ENCODE results near the gene TBC1D24.
"Not testable (repeated sequence)": the region's sequence is repeated elsewhere in the genome, so short reads cannot be mapped to it uniquely, and the experiment has no call there.

The TBC1D24 gene

GRCh38 chr16:2533142-2533755 lies 58.3 kb downstream of the TBC1D24 start:
- not testable (repeated sequence) for DNase-seq

GRCh38 chr16:2533912-2534311 lies 59.0 kb downstream of the TBC1D24 start:
- DNase-seq: no peak

GRCh38 chr16:2534335-2534734 lies 59.4 kb downstream of the TBC1D24 start:
- DNase-seq: not testable (repeated sequence)

DNA sequence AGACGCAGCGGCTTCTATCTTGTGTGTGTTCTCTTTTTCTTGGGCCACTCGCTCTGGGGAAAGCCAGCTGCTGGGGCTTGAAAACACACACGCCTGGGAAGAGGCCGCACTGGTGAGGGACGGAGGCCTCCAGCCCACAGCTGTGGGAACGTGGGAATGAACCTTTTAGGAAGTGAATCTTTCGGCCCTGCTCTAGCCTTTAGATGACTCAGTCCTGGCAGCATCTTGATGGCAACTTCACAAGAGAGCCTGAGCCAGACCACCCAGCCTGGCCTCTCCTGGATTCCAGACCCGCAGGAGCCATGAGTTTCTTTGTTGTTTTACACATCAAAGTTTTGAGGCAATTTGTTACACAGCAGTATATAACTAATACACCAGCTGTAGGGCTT lies 60.7 kb downstream of the TBC1D24 start:
- no peak for DNase-seq

DNA sequence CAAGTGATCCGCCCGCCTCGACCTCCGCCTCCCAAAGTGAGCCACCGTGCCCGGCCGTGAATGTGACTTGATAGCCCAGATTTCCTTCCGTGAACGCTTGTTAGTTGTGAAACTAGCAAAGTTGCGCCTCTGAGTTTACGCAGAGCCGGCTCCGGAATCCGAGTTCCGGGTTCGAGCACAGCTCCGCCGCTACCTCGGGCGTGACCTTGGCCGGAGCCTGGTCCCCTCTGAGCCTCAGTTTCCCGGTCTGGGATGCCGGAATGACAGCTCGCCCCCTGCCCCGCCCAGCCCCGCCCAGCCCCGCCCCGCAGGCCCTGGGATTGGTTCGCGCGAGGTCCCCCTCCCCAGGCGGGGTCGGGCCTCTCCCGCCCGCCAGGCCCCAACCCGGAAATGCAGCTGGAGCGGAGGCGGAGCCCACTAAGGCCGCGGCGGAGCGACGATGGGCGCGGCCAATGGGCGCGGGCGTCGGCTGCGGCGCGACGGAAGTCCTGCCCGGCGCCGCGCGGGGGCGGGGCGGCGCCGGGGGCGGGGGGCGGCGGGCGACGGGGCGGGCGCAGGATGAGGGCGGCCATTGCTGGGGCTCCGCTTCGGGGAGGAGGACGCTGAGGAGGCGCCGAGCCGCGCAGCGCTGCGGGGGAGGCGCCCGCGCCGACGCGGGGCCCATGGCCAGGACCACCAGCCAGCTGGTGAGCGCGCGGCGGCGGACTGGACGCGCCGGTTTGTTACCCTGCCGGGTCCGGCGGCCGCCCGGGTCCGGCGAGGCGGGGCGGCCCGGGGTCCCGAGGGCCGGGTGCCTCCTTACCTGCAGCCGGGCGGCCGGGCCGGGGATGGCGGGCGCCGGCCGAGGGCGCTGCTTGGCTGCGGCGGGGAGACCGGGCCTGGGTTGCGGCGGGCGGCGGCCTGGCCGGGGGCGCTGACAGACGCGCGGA lies 62.8 kb downstream of the TBC1D24 start, which contains the start of gene PDPK1:
Gene PDPK1, plus strand, starts transcription at position 571 of the 929 bp plus-strand sequence. Its CDS starts 92 bp downstream, at position 663.
- DNase-seq: peak; percentile 33 to 95 (median 90)

DNA sequence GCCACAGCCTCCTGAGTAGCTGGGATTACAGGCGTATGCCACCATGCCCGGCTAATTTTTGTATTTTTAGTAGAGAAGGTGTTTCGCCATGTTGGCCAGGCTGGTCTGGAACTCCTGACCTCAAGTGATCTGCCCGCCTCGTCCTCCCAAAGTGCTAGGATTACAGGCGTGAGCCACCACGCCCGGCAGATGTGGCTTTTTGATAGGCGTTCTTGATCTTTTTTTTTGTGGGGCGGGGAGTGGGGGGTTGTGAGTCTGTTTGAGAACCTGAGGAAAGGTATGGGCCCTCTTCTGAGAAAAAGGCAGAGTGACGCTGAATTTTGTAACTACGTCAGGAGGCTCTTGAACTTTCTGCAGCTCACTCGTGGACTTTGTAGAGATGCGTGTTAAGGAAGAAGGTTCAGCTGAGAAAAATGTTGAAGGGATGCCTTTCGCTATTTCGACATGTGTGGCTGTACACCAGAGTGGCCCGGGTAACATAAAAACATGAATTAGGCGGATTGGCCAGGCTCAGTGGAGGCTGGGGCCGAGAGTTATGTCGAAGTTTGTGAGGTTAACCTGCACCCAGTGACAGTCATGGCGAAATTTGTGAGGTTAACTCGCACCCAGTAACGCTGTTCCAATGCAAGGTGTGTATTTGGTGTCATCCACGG lies 64.4 kb downstream of the TBC1D24 start:
- DNase-seq: not testable (repeated sequence)

DNA sequence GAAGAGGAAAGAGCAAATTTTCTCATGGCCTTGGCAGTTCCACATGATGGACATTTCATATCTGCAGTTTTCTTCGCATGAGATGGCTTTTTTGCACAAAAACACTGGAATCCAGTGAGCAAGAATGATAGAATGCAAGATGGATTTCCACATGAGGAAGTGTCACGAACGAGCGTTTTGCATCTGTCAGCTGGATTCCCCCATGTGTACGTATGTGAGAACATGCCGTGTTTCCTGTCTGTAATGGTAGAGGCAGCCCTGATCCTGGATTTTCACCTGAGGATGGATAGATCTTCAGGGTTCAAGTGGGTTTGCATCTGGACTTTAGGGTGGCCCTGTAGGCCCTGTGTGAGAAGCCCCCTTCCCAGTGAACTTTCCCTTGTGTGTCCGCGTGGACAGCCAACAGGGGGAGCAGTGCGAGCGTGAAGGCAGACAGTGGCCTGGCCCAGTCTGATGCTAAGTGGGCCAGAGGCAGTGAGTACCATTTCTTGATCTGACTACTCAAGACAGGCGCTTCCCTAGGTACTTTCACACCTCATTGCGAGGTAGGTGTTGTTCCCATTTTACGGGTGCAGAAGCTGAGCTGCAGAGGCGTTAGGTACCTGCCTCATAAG lies 65.0 kb downstream of the TBC1D24 start:
- peak in 3 of 14 donors; percentile 4 to 26 (median 26) for DNase-seq

DNA sequence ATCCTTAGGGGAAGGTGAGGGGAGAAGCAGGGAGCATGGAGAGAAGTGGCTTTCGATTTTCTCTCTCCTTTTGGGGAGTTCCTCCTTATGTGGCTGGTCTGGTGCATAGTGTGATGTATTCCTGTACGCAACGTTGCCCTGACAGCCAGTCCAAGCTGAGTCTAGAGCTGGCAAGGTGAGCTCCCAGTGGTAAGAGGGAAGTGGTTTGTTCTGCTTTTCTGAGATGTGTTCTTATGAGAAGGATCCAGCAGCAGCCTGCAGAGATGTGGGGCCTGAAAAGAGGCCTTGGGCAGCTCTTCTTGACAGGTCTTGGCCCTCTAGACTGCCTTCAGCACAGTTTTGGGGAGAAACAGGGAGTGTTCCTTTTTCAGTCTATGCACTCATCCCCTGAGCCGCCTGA lies 66.0 kb downstream of the TBC1D24 start:
- DNase-seq: not testable (repeated sequence)

DNA sequence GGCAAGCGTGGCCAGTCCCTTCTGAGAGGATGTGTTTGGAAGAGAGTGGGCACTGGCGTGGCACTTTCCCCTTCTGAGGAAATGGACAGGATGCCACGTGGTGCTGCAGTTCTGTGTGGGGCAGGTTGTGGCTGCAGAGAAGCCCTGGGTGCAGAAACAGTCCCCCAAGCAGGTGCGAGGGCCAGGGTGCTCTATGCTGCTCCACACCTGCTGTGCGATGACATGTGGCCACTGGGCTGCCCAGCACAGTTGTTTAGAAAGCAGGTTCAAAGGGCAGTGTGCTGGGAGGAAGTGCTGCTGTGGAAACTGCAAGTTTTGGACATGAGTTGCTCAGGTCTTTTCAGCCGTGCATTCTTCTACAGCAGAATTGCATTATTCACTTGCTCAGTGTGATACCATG lies 66.5 kb downstream of the TBC1D24 start:
- not testable (repeated sequence) for DNase-seq

- DNase-seq: not testable (repeated sequence)
Observed at GRCh38 chr16:2543771-2544170, 68.8 kb downstream of the TBC1D24 start.

DNA sequence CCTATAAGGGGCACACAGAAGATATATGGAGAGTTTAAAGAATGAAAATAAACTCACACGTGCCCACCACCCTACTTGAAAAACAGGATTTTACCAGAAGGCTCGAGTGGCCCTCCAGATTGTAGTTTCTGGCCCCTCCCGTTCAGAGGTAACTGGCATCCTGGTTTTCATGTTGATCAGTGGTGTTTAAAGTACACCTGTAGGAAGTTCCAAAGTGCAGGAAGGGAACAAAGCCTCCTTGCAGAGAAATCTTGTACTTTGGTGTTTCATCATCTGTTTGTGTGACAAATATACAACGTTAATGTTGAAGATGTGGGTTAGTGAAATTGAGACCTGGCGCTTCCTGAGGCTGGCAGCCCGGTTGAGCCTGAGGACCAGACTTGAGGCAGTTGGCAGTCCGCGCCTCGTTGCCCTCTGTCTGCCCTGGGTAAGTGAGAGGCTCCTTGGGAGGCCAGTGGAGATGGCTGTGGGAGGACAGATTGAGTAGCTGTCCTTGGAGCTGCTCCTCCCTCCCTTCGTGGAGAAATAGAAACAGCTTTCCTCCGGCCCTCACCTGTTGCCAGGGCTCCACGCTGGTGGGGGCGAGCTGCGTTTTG lies 75.5 kb downstream of the TBC1D24 start:
- DNase-seq: not testable (repeated sequence)

- not testable (repeated sequence) for DNase-seq
Observed at GRCh38 chr16:2551420-2551889, 76.5 kb downstream of the TBC1D24 start.

DNA sequence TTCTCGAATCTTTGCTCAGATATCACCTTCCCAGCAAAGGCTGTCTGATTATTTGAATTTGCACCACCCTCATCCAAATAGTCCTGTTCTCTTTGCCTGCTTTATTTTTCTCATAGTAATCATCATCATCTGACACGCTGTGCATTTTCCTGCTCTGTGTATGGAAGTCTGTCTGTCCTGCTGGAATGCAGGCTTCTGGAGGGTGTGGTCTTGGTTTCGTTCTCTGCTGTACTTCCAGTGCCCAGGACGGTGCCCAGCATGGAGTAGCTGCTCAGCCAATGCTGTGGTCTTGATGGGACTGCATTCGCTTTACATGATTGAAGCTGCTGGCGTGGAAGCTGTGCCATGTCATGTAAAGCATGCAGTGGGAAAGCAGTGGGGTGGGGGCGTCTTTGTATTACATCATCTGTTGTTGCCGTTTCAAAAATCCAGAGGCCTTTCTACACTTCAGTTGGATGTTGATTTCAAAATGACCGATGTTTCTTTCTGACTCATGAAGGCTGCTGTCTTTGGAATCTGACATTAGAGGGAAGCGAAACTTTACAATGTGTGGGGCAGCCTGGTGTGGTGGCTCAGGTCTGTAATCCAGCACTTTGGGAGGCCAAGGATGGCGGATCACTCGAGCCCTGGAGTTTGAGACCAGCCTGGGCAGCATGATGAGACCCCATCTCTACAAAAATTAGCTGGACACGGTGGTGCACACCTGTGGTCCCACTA lies 79.9 kb downstream of the TBC1D24 start:
- DNase-seq: not testable (repeated sequence)
